Head of caudate nucleus (tissue), 42 donors: ENCODE measurements around the gene CYGB.

ENCODE experiments used
- DNase-seq, 42 donors: peaks; one replicate each; pipeline versions ENCODE4 v3.0.0 to v3.0.0-alpha.2; 2020 to 2021; ENCODE audit warnings: mixed read lengths in 7 of 42
- intact Hi-C: fragments of 100-400 bp; cut with DNase I; formaldehyde crosslinking; loops from one replicate; pipeline ENCODE4 v1.15.0; 2022

Gene CYGB

GRCh38 chr17:76537578-76538280, at the start of gene CYGB:
Gene CYGB, minus strand, starts transcription at chr17:76537709. Its CDS starts 167 bp downstream, at chr17:76537542.
- intact Hi-C loops: no loop called here
- DNase-seq: peak in 1 of 42 donors; percentile 29

- intact Hi-C loops: no loop called here
- DNase-seq: peak in 9 of 42 donors; percentile 13 to 56 (median 34)
Measured at GRCh38 chr17:76586741-76587487, 49.4 kb upstream of the CYGB start.

- DNase-seq: peak in 34 of 42 donors; percentile 11 to 80 (median 48)
- intact Hi-C loops: no loop called here
Measured at GRCh38 chr17:76585649-76586593, 48.4 kb upstream of the CYGB start, which contains the start of gene ST6GALNAC2. Gene ST6GALNAC2, minus strand, starts transcription at chr17:76585860. Its CDS starts 52 bp downstream, at chr17:76585808.

- intact Hi-C loops: no loop called here
- peak in 6 of 42 donors; percentile 13 to 33 (median 23) for DNase-seq
Measured at GRCh38 chr17:76585033-76585648, 47.6 kb upstream of the CYGB start.

- intact Hi-C loops: no loop called here
- peak in 1 of 42 donors; percentile 12 for DNase-seq
Measured at GRCh38 chr17:76584427-76585032, 47.0 kb upstream of the CYGB start.

- intact Hi-C loops: no loop called here
- DNase-seq: no peak
Measured at GRCh38 chr17:76582660-76583059, 45.2 kb upstream of the CYGB start.

- DNase-seq: no peak
- intact Hi-C loops: no loop called here
Measured at GRCh38 chr17:76581515-76581914, 44.0 kb upstream of the CYGB start.

GRCh38 chr17:76579281-76579680, 41.8 kb upstream of the CYGB start:
- intact Hi-C loops: no loop called here
- no peak for DNase-seq

GRCh38 chr17:76578376-76578775, 40.9 kb upstream of the CYGB start:
- DNase-seq: no peak
- intact Hi-C loops: no loop called here

- DNase-seq: no peak
- intact Hi-C loops: no loop called here
Measured at GRCh38 chr17:76577876-76578275, 40.4 kb upstream of the CYGB start.

- no peak for DNase-seq
- intact Hi-C loops: no loop called here
Measured at GRCh38 chr17:76576189-76576588, 38.7 kb upstream of the CYGB start.

GRCh38 chr17:76575570-76575969, 38.1 kb upstream of the CYGB start:
- intact Hi-C loops: no loop called here
- no peak for DNase-seq

GRCh38 chr17:76574166-76574565, 36.7 kb upstream of the CYGB start:
- intact Hi-C loops: no loop called here
- no peak for DNase-seq

- no peak for DNase-seq
- intact Hi-C loops: no loop called here
Measured at GRCh38 chr17:76573096-76573495, 35.6 kb upstream of the CYGB start.

- intact Hi-C loops: no loop called here
- no peak for DNase-seq
Measured at GRCh38 chr17:76572201-76572910, 34.8 kb upstream of the CYGB start.

- intact Hi-C loops: no loop called here
- no peak for DNase-seq
Measured at GRCh38 chr17:76570877-76571471, 33.5 kb upstream of the CYGB start.

- intact Hi-C loops: no loop called here
- no peak for DNase-seq
Measured at GRCh38 chr17:76570457-76570856, 32.9 kb upstream of the CYGB start.
